GM18507 (cell line): ENCODE results near the gene TSPAN16.

Experiments used
- DNase-seq: peaks from one replicate; pipeline ENCODE4 v3.0.0; 2011; ENCODE audit warnings: low read depth; ENCODE audit not compliant: insufficient read length; ENCODE audit errors: extremely low spot score
- FAIRE-seq: peaks from 2 replicates; lab custom pipeline; 2011; peaks lifted over from hg19 to GRCh38; lab: Jason Lieb, UNC

The TSPAN16 gene

DNA sequence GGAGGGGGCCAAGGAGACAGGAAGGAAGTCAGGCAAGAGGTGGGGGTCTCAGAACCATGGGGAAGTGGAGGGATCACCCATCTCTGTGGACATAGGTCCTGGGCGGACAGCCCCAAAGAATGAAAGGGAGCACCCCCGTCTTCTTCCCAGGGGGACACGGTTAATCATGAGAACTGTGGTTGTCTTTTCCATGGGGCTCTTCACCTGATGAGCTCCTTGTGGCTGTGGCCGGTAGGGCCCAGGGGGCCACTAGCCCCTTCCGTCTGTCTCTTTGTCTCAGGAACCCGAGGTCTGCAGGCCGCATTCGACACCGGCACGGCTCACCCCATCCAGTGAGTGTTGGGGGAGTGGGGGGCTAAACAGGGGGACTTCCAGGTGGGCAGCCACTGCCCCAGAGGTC lies 67.9 kb downstream of the TSPAN16 start:
- FAIRE-seq (no peak), DNase-seq (no peak)

- DNase-seq (no peak), FAIRE-seq (no peak)
Observed at GRCh38 chr19:11364296-11364904, 68.4 kb downstream of the TSPAN16 start.

DNA sequence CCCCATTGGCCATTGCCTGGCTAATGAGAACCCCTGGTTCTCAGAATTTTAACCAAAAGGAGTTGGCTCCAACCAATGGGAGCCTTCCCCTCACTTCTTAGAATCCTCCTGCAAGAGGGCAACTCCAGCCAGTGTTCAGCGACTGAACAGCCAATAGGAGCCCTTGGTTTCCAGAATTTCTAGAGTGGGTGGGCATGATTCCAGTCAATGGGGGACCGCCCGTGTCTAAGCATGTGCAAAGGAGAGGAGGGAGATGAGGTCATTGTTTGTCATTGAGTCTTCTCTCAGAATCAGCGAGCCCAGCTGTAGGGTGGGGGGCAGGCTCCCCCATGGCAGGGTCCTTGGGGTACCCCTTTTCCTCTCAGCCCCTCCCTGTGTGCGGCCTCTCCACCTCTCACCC lies 69.0 kb downstream of the TSPAN16 start:
- FAIRE-seq (no peak), DNase-seq (no peak)
